Gastrocnemius medialis (tissue), 4 donors: ENCODE results near the gene GOLGA6L7.

Experiments
- POLR2A ChIP-seq, 2 donors: fragments of 450-650 bp; IDR thresholded peaks; one replicate each; pipeline ENCODE4 v1.6.1; 2017; ENCODE audit warnings: antibody characterized with exemption in 2 of 2, mild to moderate bottlenecking in 2 of 2, moderate library complexity in 2 of 2
- TF ChIP-seq, protein P1 (sequence below), 5 experiments: fragments of 450-650 bp in 3 of 5; fragments of 200-600 bp in 2 of 5; sonication (generic) in 2 of 5; IDR thresholded peaks in 4 of 5; conservative IDR thresholded peaks in 1 of 5; 1 replicate in 4 of 5; 2 replicates in 1 of 5; pipeline ENCODE4 v1.5.1; 2016 to 2019; ENCODE audit warnings: antibody characterized with exemption in 5 of 5, mild to moderate bottlenecking in 3 of 5, moderate library complexity in 3 of 5

DNA sequence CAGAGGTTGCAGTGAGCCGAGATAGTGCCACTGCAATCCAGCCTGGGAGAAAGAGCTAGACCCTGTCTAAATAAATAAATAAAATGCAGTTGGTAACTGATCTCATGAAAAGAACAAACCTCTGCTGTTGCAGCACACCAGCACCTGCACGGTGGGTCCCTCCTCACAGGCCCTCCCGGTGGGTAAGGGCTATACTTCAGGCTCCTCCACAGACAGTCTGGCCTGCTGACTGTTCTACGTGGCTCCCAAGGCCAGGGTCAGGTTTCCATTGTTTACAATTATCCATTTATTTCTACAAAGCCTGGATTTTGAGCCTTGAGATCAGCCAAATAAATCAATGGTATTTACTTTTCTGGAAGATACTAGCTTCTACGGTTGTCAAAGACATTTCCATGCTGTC lies 32.2 kb upstream of the GOLGA6L7 start:
- TF ChIP-seq, protein P1, sequence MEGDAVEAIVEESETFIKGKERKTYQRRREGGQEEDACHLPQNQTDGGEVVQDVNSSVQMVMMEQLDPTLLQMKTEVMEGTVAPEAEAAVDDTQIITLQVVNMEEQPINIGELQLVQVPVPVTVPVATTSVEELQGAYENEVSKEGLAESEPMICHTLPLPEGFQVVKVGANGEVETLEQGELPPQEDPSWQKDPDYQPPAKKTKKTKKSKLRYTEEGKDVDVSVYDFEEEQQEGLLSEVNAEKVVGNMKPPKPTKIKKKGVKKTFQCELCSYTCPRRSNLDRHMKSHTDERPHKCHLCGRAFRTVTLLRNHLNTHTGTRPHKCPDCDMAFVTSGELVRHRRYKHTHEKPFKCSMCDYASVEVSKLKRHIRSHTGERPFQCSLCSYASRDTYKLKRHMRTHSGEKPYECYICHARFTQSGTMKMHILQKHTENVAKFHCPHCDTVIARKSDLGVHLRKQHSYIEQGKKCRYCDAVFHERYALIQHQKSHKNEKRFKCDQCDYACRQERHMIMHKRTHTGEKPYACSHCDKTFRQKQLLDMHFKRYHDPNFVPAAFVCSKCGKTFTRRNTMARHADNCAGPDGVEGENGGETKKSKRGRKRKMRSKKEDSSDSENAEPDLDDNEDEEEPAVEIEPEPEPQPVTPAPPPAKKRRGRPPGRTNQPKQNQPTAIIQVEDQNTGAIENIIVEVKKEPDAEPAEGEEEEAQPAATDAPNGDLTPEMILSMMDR (IDR thresholded peaks at IDR 0.05 in 4 of 5, conservative IDR thresholded peaks at IDR 0.05 in 1 of 5): no peak
- TF ChIP-seq POLR2A (IDR thresholded peaks at IDR 0.05): no peak
